Measurements from ENCODE around the gene MAP3K7. TPM values are rescaled to one million over a fixed set of nuclear protein-coding genes. Genes with fewer than 3 reads are reported as not detected.

Gene MAP3K7
- total RNA-seq, 1 experiment from 2014 or later, result 26.6 TPM

GRCh38 chr6:90544081-90544480 lies 42.8 kb downstream of the MAP3K7 start:
- POLR2A ChIA-PET, result no interaction called here

More at GRCh38 chr6:90544081-90544480, 42.8 kb downstream of the MAP3K7 start:
- Histone ChIP-seq H3K27me3 (ENCODE audit: insufficient read depth, low read length) (no peaks in the 10 kb centered on the region), H3K27ac (ENCODE audit: low read depth, low read length) (no peak overlapping the region), H3K4me1 (ENCODE audit: control insufficient read depth in 1 of 2, insufficient read depth in 2 of 2, low read length in 2 of 2) (no peaks in the 10 kb centered on the region), H2AFZ (ENCODE audit: low read depth, low read length, poor library complexity, severe bottlenecking) (no peak overlapping the region), H3K36me3 (ENCODE audit: control insufficient read depth in 1 of 2, insufficient read depth in 2 of 2, low read length in 2 of 2) (peaks cover 10 to 25% of the 10 kb centered on the region in 2 experiments; a peak in 3 of 4 replicates), H3K9ac (ENCODE audit: low read length) (no peak overlapping the region), H3K79me2 (ENCODE audit: insufficient read depth, low read length) (no peaks in the 10 kb centered on the region), H3K9me2 (ENCODE audit: insufficient read depth) (no peaks in the 10 kb centered on the region), H3K4me2 (ENCODE audit: low read length) (no peak overlapping the region), H3K9me3 (ENCODE audit: control insufficient read depth in 1 of 2, insufficient read depth in 1 of 2, low read depth in 1 of 2, low read length in 2 of 2) (no peaks in the 10 kb centered on the region), H3K4me3 (replicated peaks in 1 of 2; ENCODE audit: low read depth in 1 of 2, low read length in 2 of 2) (no peak overlapping the region), H4K20me1 (ENCODE audit: insufficient read depth) (no peaks in the 10 kb centered on the region)
- ChIA-PET RAD21 (ENCODE audit: low non-redundant PET in 1 of 2, low total read pairs in 2 of 2, uncharacterized antibody in 2 of 2, unreplicated experiment in 2 of 2) (no interaction called here), CTCF (no interaction called here)
- ATAC-seq, result no peak
- BruUV-seq (replicated peaks), result no TSS peak
- no peak for DNase-seq (ENCODE audit: low read depth, low spot score)
- TF ChIP-seq JUND (IDR thresholded peaks at IDR 0.05) (no peak), SIN3A (IDR thresholded peaks at IDR 0.05; ENCODE audit: low read depth) (no peak), YY1 (IDR thresholded peaks at IDR 0.05; ENCODE audit: extremely low read depth, insufficient replicate concordance, low read depth, low read length) (no peak), RAD21 (IDR thresholded peaks at IDR 0.05; ENCODE audit: low read depth) (no peak), EZH2 (IDR thresholded peaks at IDR 0.05) (no peak), ZNF274 (IDR thresholded peaks at IDR 0.05; ENCODE audit: low read depth, low read length) (no peak), ZFX (IDR thresholded peaks at IDR 0.05) (no peak), SP1 (IDR thresholded peaks at IDR 0.05; ENCODE audit: low read depth) (no peak), SRF (IDR thresholded peaks at IDR 0.05; ENCODE audit: low read depth) (no peak), CBX3 (IDR thresholded peaks at IDR 0.05; ENCODE audit: low read depth) (no peak), ZBTB33 (IDR thresholded peaks at IDR 0.05; ENCODE audit: extremely low read depth, insufficient replicate concordance, low read length) (no peak), POLR2A (IDR thresholded peaks at IDR 0.05; ENCODE audit: borderline replicate concordance, extremely low read depth, insufficient read depth, insufficient read length) (no peak), ELF1 (IDR thresholded peaks at IDR 0.05; ENCODE audit: borderline replicate concordance, low read depth) (no peak), CEBPB (IDR thresholded peaks at IDR 0.05; ENCODE audit: low read depth) (no peak), ATF3 (IDR thresholded peaks at IDR 0.05) (no peak), EGR1 (IDR thresholded peaks at IDR 0.05; ENCODE audit: low read depth) (no peak), EZH2phosphoT487 (IDR thresholded peaks at IDR 0.05; ENCODE audit: borderline replicate concordance) (no peak)
- TF ChIP-seq, protein P1, sequence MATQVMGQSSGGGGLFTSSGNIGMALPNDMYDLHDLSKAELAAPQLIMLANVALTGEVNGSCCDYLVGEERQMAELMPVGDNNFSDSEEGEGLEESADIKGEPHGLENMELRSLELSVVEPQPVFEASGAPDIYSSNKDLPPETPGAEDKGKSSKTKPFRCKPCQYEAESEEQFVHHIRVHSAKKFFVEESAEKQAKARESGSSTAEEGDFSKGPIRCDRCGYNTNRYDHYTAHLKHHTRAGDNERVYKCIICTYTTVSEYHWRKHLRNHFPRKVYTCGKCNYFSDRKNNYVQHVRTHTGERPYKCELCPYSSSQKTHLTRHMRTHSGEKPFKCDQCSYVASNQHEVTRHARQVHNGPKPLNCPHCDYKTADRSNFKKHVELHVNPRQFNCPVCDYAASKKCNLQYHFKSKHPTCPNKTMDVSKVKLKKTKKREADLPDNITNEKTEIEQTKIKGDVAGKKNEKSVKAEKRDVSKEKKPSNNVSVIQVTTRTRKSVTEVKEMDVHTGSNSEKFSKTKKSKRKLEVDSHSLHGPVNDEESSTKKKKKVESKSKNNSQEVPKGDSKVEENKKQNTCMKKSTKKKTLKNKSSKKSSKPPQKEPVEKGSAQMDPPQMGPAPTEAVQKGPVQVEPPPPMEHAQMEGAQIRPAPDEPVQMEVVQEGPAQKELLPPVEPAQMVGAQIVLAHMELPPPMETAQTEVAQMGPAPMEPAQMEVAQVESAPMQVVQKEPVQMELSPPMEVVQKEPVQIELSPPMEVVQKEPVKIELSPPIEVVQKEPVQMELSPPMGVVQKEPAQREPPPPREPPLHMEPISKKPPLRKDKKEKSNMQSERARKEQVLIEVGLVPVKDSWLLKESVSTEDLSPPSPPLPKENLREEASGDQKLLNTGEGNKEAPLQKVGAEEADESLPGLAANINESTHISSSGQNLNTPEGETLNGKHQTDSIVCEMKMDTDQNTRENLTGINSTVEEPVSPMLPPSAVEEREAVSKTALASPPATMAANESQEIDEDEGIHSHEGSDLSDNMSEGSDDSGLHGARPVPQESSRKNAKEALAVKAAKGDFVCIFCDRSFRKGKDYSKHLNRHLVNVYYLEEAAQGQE (IDR thresholded peaks at IDR 0.05; ENCODE audit: low read depth), result no peak
- TF ChIP-seq, protein P2, sequence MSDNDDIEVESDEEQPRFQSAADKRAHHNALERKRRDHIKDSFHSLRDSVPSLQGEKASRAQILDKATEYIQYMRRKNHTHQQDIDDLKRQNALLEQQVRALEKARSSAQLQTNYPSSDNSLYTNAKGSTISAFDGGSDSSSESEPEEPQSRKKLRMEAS (IDR thresholded peaks at IDR 0.05), result no peak
- intact Hi-C loops (cut with micrococcal nuclease), result no loop called here

Measured in HCT116 (cell line).